Measurements from ENCODE around the gene ZHX3.

The ZHX3 gene

DNA sequence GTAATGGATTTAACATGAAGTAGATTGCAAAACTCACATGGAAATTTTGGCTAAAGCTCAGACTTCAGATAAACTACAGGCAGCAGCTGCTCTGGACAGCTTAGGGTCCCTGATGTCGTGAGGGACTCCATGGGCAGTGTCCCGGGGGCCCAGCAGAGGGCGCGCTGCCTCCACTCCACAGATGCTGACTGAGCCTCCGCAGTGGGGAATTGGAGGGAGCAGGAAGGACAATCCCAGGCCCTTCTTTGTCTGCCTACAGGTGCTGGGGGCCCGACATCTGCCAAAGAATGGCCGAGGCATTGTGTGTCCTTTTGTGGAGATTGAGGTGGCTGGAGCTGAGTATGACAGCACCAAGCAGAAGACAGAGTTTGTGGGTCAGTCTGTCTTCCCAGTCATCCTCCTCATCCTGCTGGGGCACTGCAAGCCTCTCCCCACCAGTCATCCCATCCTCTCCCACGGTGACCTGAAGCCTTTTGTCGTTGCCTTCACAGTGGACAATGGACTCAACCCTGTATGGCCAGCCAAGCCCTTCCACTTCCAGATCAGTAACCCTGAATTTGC, 144.3 kb downstream of the ZHX3 start:
- DNase-seq (ENCODE audit: low read depth in 2 of 2, low spot score in 1 of 2) = peak; percentile 42 to 54

- no peak for DNase-seq (ENCODE audit: low read depth in 2 of 2, low spot score in 1 of 2)
These were observed 145.0 kb downstream of the ZHX3 start for GRCh38 chr20:41172296-41173140.

GRCh38 chr20:41171736-41172295, 145.7 kb downstream of the ZHX3 start:
- DNase-seq (ENCODE audit: low read depth in 2 of 2, low spot score in 1 of 2) = no peak

GRCh38 chr20:41170386-41171105, 147.0 kb downstream of the ZHX3 start:
- DNase-seq (ENCODE audit: low read depth in 2 of 2, low spot score in 1 of 2) = no peak

- DNase-seq (ENCODE audit: low read depth in 2 of 2, low spot score in 1 of 2) = no peak
These were observed 147.7 kb downstream of the ZHX3 start for GRCh38 chr20:41169791-41170351.

DNA sequence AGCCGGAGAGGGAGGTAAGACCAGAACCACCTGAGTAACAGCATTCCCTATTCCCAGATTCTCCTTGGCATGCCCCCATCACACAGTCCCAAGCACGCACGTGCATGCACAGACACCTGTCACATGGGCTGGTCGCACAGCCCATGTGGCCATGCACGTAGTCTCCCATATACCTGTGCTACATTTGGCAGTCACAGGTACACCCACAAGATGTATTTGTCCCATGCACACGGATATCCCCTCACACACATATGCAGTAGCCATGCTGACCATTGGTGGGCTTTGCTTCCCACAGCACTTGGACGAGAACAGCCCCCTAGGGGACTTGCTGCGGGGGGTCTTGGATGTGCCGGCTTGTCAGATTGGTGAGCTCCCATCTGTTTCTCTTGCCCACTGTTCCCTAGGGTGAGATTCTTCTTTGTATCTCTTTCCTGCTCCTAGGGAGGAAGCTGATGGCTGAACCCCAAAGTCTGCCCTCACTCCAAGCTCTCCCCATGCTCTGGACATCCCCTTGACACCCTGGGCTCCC, 148.3 kb downstream of the ZHX3 start:
- DNase-seq (ENCODE audit: low read depth in 2 of 2, low spot score in 1 of 2) = no peak

- no peak for DNase-seq (ENCODE audit: low read depth in 2 of 2, low spot score in 1 of 2)
These were observed 149.0 kb downstream of the ZHX3 start for GRCh38 chr20:41168281-41169161.

GRCh38 chr20:41167481-41168253, 149.9 kb downstream of the ZHX3 start:
- no peak for DNase-seq (ENCODE audit: low read depth in 2 of 2, low spot score in 1 of 2)

GRCh38 chr20:41167118-41167470, 150.4 kb downstream of the ZHX3 start:
- no peak for DNase-seq (ENCODE audit: low read depth in 2 of 2, low spot score in 1 of 2)

DNA sequence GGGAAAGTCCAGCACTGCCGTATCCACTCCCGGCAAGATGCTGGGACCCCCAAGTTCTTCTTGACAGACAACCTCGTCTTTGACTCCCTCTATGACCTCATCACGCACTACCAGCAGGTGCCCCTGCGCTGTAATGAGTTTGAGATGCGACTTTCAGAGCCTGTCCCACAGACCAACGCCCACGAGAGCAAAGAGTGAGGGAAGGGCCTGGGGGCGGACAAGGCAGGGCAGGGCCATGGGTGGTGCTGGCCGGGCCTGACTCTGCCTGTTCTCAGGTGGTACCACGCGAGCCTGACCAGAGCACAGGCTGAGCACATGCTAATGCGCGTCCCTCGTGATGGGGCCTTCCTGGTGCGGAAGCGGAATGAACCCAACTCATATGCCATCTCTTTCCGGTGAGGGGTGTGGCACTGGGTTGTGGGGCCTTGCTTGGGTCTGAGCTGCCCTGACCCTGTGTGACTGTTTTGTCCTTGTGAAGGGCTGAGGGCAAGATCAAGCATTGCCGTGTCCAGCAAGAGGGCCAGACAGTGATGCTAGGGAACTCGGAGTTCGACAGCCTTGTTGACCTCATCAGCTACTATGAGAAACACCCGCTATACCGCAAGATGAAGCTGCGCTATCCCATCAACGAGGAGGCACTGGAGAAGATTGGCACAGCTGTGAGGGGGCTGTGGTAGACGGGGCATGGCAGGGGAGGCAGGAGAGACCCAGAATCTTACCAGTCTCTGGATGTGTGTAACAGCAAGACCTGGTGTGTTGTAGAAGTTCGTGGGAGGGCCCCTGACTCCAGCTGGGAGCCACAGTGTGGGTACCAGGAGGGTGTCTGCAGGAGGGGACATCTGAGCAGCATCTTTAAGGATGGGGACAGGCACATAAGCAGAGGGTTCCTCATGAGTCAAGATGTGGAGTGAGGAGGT, 151.1 kb downstream of the ZHX3 start:
- DNase-seq (ENCODE audit: low read depth in 2 of 2, low spot score in 1 of 2) = no peak

GRCh38 chr20:41165001-41165882, 152.3 kb downstream of the ZHX3 start:
- DNase-seq (ENCODE audit: low read depth in 2 of 2, low spot score in 1 of 2) = no peak

DNA sequence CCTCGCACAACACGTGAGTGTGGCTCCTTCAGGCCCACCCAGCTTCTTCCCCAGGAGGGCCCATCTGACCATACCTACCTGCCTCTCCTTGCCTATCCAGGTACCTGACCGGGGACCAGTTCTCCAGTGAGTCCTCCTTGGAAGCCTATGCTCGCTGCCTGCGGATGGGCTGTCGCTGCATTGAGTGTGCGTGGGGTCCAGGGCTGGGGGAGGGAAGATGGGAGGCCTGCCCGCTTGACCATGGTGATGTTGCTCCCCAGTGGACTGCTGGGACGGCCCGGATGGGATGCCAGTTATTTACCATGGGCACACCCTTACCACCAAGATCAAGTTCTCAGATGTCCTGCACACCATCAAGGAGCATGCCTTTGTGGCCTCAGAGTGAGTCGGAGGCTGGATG, 153.7 kb downstream of the ZHX3 start:
- no peak for DNase-seq (ENCODE audit: low read depth in 2 of 2, low spot score in 1 of 2)

GRCh38 chr20:41162396-41162795, 155.1 kb downstream of the ZHX3 start:
- no peak for DNase-seq (ENCODE audit: low read depth in 2 of 2, low spot score in 1 of 2)

DNA sequence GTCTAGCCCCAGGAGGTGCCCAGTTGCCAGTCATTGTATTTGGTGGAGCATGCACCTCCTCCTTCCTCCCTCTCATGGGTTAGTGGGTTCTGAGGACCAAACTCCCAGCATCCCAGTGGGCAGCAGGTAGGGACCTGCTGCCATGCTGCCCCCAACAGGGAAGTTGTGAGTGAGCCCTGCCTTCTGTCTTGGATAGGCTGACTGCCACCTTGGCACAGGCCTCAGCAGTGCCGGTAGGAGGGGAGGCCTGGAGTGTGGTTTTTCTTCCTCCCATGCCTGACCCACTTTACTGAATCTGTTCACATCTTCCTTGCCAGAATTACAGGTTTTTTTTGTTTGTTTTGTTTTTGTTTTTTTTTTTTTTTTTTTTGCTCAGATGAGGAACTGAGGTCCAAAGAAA, 155.6 kb downstream of the ZHX3 start:
- no peak for DNase-seq (ENCODE audit: low read depth in 2 of 2, low spot score in 1 of 2)

GRCh38 chr20:41160686-41161085, 156.8 kb downstream of the ZHX3 start:
- DNase-seq (ENCODE audit: low read depth in 2 of 2, low spot score in 1 of 2) = no peak

DNA sequence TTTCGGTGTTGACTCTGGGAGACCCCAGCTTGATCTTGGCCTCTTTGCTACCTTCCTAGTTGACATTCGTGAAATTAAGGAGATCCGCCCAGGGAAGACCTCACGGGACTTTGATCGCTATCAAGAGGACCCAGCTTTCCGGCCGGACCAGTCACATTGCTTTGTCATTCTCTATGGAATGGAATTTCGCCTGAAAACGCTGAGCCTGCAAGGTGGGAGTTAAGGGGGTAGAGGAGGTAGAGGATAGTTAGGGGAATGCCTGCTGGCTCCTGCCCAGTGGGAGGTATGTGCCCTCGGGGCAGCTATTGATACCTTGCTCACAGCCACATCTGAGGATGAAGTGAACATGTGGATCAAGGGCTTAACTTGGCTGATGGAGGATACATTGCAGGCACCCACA, 158.0 kb downstream of the ZHX3 start:
- DNase-seq (ENCODE audit: low read depth in 2 of 2, low spot score in 1 of 2) = no peak

DNA sequence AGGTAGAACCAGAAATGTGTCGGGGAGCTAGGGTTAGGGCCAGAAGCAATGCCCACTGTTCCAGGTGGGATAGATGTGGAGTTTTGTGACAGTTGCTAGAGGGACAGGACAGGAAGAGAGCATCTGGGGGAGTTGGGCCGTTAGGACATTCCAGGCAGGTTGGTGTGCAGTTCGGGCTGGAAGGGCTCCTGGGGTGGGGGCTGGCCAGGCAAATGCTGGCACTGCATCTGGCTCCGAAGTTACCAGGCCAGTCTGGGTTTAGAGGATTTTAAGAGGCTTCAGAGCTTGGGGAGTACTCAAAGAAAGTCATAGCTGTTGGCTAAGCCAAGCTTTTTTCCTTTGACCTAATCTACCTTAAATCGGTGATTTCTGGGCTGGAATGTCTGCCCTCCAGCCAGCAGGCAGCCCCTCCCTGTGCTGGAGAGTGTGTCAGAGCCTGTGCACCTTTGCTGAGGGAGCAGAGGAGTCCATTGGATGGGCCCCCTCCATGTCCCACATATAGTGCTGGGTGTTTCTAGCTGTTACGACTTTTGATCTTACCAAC, 159.4 kb downstream of the ZHX3 start:
- no peak for DNase-seq (ENCODE audit: low read depth in 2 of 2, low spot score in 1 of 2)
